K562 (cell line): ENCODE data around the gene MFSD11. TPM values are rescaled to one million over a fixed set of nuclear protein-coding genes. Genes with fewer than 3 reads are reported as not detected.

Experiments
- ATAC-seq: fragments of 200-7000 bp; cut with Tn5 transposase; 3 replicates; pipeline ENCODE4 v1.9.1; 2020; ENCODE audit warnings: moderate library complexity
- BruUV-seq: library from RNA; stranded (reverse); fragments of 400-500 nt; replicated peaks from 2 replicates; lab custom pipeline; 2021; lab: Mats Ljungman, UMichigan
- CTCF ChIA-PET: fragments of 300-600 bp; formaldehyde crosslinking; extraction: SDS; loops from one replicate; lab custom pipeline; 2021; ENCODE audit warnings: low intra/inter-chr PET ratio; lab: Yijun Ruan, JAX
- POLR2A ChIA-PET: fragments of 300-600, 350-650 bp; sonication (Branson Sonifier 250); formaldehyde crosslinking; extraction: SDS; loops from one replicate; lab custom pipeline; 2021; ENCODE audit warnings: antibody characterized with exemption, inconsistent platforms; lab: Yijun Ruan, JAX
- DNase-seq, 4 experiments: peaks; one replicate each; pipeline versions ENCODE4 v3.0.0 to v3.0.0-alpha.2; 2011 to 2018; ENCODE audit warnings: low spot score in 3 of 4, mixed read lengths in 3 of 4; ENCODE audit errors: extremely low read depth in 1 of 4
- FAIRE-seq: peaks from 2 replicates; lab custom pipeline; 2011; peaks lifted over from hg19 to GRCh38; lab: Jason Lieb, UNC
- H2AFZ ChIP-seq: 2 replicates; pipeline ENCODE4 v1.6.0; 2011; ENCODE audit warnings: low read depth, low read length, control low read depth, inconsistent platforms
- H3K27ac ChIP-seq: fragments of 200-600 bp; 3 replicates; pipeline ENCODE4 v1.8.0; 2011; ENCODE audit warnings: low read depth, mild to moderate bottlenecking, control low read depth, inconsistent platforms, low read length, moderate library complexity, mixed read lengths; ENCODE audit errors: extremely low read depth
- H3K27me3 ChIP-seq, 2 experiments: fragments of 300-600 bp in 1 of 2; 2 replicates in 1 of 2; 3 replicates in 1 of 2; pipeline versions ENCODE4 v1.6.0 to v1.8.0; 2011; ENCODE audit warnings: inconsistent platforms in 2 of 2, low read length in 2 of 2, mild to moderate bottlenecking in 1 of 2, mixed read lengths in 1 of 2, moderate library complexity in 1 of 2; ENCODE audit not compliant: control insufficient read depth in 2 of 2, insufficient read depth in 2 of 2
- H3K36me3 ChIP-seq: fragments of 300-600 bp; 3 replicates; pipeline ENCODE4 v1.8.0; 2011; ENCODE audit warnings: mild to moderate bottlenecking, low read length, inconsistent platforms; ENCODE audit not compliant: control insufficient read depth, insufficient read depth
- H3K4me1 ChIP-seq, 2 experiments: fragments of 200-600 bp in 1 of 2; replicated peaks in 1 of 2; 2 replicates in 1 of 2; 3 replicates in 1 of 2; pipeline versions ENCODE4 v1.5.1 to v1.8.0; 2011; ENCODE audit warnings: inconsistent platforms in 2 of 2, low read length in 2 of 2, mild to moderate bottlenecking in 1 of 2, mixed read lengths in 1 of 2, moderate library complexity in 1 of 2; ENCODE audit not compliant: control insufficient read depth in 2 of 2, insufficient read depth in 2 of 2
- H3K4me2 ChIP-seq: 2 replicates; pipeline ENCODE4 v1.6.1; 2011; ENCODE audit warnings: low read length, control low read depth, inconsistent platforms, mixed read lengths; ENCODE audit not compliant: insufficient read depth
- H3K4me3 ChIP-seq: fragments of 200-600 bp; sonication (generic), shearing (Covaris generic); 2 replicates; pipeline ENCODE4 v1.5.1; 2016; ENCODE audit warnings: control low read depth, inconsistent platforms
- H3K79me2 ChIP-seq: fragments of 200-600 bp; 3 replicates; pipeline ENCODE4 v1.8.0; 2011; ENCODE audit warnings: low read length, inconsistent platforms; ENCODE audit not compliant: control insufficient read depth, insufficient read depth
- H3K9ac ChIP-seq, 2 experiments: 2 replicates each; pipeline versions ENCODE4 v1.6.0 to v1.6.1; 2011; ENCODE audit warnings: low read depth in 2 of 2, low read length in 2 of 2, control low read depth in 1 of 2, inconsistent platforms in 1 of 2, mild to moderate bottlenecking in 1 of 2, mixed read lengths in 1 of 2; ENCODE audit not compliant: insufficient read depth in 1 of 2
- H3K9me1 ChIP-seq: one replicate; pipeline ENCODE4 v1.6.0; 2011; ENCODE audit warnings: inconsistent platforms, mild to moderate bottlenecking, low read length, moderate library complexity; ENCODE audit not compliant: control insufficient read depth, insufficient read depth
- H3K9me3 ChIP-seq: replicated peaks from 2 replicates; pipeline ENCODE4 v1.5.1; 2011; ENCODE audit warnings: low read depth, low read length, inconsistent platforms; ENCODE audit not compliant: control insufficient read depth, insufficient read depth
- H4K20me1 ChIP-seq: replicated peaks from 2 replicates; pipeline ENCODE4 v1.6.1; 2011; ENCODE audit warnings: low read length, inconsistent platforms, mixed read lengths; ENCODE audit not compliant: control insufficient read depth, insufficient read depth
- CBFA2T3 ChIP-seq: fragments of 450-650 bp; IDR thresholded peaks from 2 replicates; pipeline ENCODE4 v1.6.1; 2017
- CBX3 ChIP-seq, 2 experiments: IDR thresholded peaks; 1 replicate in 1 of 2; 2 replicates in 1 of 2; pipeline ENCODE4 v1.6.1; 2012; ENCODE audit warnings: inconsistent platforms in 2 of 2, low read length in 2 of 2, borderline replicate concordance in 1 of 2, control low read depth in 1 of 2
- FOXJ3 ChIP-seq: sonication (generic); formaldehyde crosslinking; IDR thresholded peaks from 2 replicates; pipeline ENCODE4 v1.4.0; 2020; ENCODE audit warnings: mild to moderate bottlenecking, missing genetic modification reagents
- MYC ChIP-seq, 2 experiments: fragments of 250-450 bp in 1 of 2; sonication (Bioruptor Pico) in 1 of 2; IDR thresholded peaks; 2 replicates each; pipeline versions ENCODE4 v1.5.1 to v1.6.1; 2012 to 2021; ENCODE audit warnings: low read depth in 2 of 2, borderline replicate concordance in 1 of 2, improper control_type of control experiment in 1 of 2, low read length in 1 of 2, mild to moderate bottlenecking in 1 of 2, moderate library complexity in 1 of 2
- PURB ChIP-seq: sonication (generic); formaldehyde crosslinking; IDR thresholded peaks from 2 replicates; pipeline ENCODE4 v1.9.0; 2021; ENCODE audit warnings: low read depth, mild to moderate bottlenecking, missing genetic modification reagents
- RUNX1 ChIP-seq: sonication (generic); IDR thresholded peaks from 2 replicates; pipeline ENCODE4 v1.6.1; 2016; ENCODE audit warnings: antibody characterized with exemption, low read depth
- SMAD4 ChIP-seq: fragments of 250-450 bp; sonication (Bioruptor Pico); conservative IDR thresholded peaks from 2 replicates; pipeline ENCODE4 v1.8.0; 2021; ENCODE audit warnings: inconsistent platforms, mild to moderate bottlenecking, moderate library complexity
- TRIM28 ChIP-seq: fragments of 450-650 bp; IDR thresholded peaks from 2 replicates; pipeline ENCODE4 v1.6.1; 2017
- ZNF445 ChIP-seq: fragments of 250-450 bp; sonication (Bioruptor Pico); IDR thresholded peaks from 2 replicates; pipeline ENCODE4 v1.4.0; 2020; ENCODE audit warnings: low read depth, mild to moderate bottlenecking, moderate library complexity
- WGBS: fragments of 100-300 bp; shearing (Covaris generic); methylation state at CpG from one replicate; pipeline ENCODE4 v1.1.6; 2016; ENCODE audit warnings: low coverage, mixed read lengths; ENCODE audit not compliant: insufficient coverage; ENCODE audit errors: missing lambda C conversion rate; 5-methylcytosine and 5-hydroxymethylcytosine counted together
- in situ Hi-C: fragments of 300-500 bp; cut with MboI; formaldehyde crosslinking; loops from 4 replicates; pipeline ENCODE4 v1.15.0; 2018; ENCODE audit warnings: inconsistent platforms, mixed read lengths
- intact Hi-C: fragments of 100-400 bp; cut with micrococcal nuclease; formaldehyde crosslinking; loops from 2 replicates; pipeline ENCODE4 v1.14.2; 2022
- polyA plus RNA-seq, 8 experiments: library from polyadenylated mRNA; depleted of rRNA in 4 of 8; stranded (reverse) in 5 of 8; unstranded in 3 of 8; fragments of >200 nt; fragmentation: Nextera tagmentation in 2 of 8; fragmentation: Illumina TruSeq in 1 of 8; extraction: Ambion mirVana in 2 of 8; extraction: Trizol in 1 of 8; gene quantifications; 2 replicates each; pipeline versions ENCODE4 v1.2.1 to v1.2.3, GENCODE V29; 2011 to 2014; ENCODE audit warnings: inconsistent platforms in 1 of 8, missing spikeins in 1 of 8
- total RNA-seq, 7 experiments: library from RNA; depleted of rRNA in 6 of 7; stranded (reverse); fragments of >200 nt in 6 of 7; fragmentation: Illumina TruSeq in 2 of 7; extraction: Trizol in 2 of 7; gene quantifications; 2 replicates each; pipeline versions ENCODE4 v1.2.1 to v1.2.3, GENCODE V29; 2011 to 2021; ENCODE audit warnings: low replicate concordance in 1 of 7
- TF ChIP-seq, protein P1 (sequence below): IDR thresholded peaks from 3 replicates; pipeline ENCODE4 v1.6.1; 2011; ENCODE audit warnings: borderline replicate concordance, mild to moderate bottlenecking; ENCODE audit not compliant: insufficient read length, insufficient read depth

MFSD11 gene
- total and polyA plus RNA-seq, 9 of the 15 experiments (the other 6 are each of a cell fraction or from before 2014, with no cell fraction given): 14.4 to 24.5 (median 19.9) TPM

DNA sequence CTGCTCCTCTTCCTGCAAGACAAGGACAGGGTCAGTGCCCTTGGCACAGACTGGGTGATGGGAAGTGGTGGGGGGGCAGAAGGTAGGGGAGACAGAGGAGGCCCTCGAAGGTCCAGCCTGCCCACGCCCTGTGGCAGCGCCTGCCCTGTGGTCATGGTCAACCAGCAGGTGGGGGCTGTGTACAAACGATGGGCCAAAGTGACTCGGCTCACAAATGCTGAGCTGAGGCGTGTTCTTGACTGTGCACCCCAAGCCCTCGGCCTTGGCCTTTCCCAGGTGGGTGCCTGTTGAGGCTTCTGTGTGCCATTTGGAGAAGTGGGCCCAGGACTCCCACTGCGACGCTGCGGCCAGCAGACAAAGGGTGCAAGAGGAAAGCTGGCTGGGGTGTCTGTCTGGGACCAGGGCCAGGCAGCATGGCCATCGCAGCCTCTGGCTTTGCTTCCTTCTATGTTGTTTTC is 49.7 kb upstream of the MFSD11 start:
- Histone ChIP-seq H3K9ac (peak overlapping the region in 1 of 2 experiments; percentile 36; a peak in 1 of 4 replicates), H3K4me2 (no peak overlapping the region), H3K79me2 (no peaks in the 10 kb centered on the region), H3K9me3 (no peaks in the 10 kb centered on the region), H3K4me3 (no peak overlapping the region)
- FAIRE-seq: no peak
- intact Hi-C loops: no loop called here
- BruUV-seq: no TSS peak
- TF ChIP-seq CBX3 (IDR thresholded peaks at IDR 0.05; ENCODE audit: borderline replicate concordance in 1 of 2, low read length in 2 of 2) (no peak), ZNF445 (CRISPR knock-in tag) (no peak), CBFA2T3 (no peak), PURB (no peak), FOXJ3 (CRISPR knock-in tag) (no peak), TRIM28 (no peak), SMAD4 (CRISPR knock-in tag) (no peak), MYC (IDR thresholded peaks at IDR 0.05; ENCODE audit: low read depth, low read length) (no peak), MYC (CRISPR knock-in tag; IDR thresholded peaks at IDR 0.05; ENCODE audit: borderline replicate concordance, low read depth) (no peak), RUNX1 (no peak)
- TF ChIP-seq, protein P1, sequence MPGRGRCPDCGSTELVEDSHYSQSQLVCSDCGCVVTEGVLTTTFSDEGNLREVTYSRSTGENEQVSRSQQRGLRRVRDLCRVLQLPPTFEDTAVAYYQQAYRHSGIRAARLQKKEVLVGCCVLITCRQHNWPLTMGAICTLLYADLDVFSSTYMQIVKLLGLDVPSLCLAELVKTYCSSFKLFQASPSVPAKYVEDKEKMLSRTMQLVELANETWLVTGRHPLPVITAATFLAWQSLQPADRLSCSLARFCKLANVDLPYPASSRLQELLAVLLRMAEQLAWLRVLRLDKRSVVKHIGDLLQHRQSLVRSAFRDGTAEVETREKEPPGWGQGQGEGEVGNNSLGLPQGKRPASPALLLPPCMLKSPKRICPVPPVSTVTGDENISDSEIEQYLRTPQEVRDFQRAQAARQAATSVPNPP: no peak
- TF ChIP-seq, all 486 proteins: peak for 0
- Histone ChIP-seq H3K9me1 (no peaks in the 10 kb centered on the region), H4K20me1 (no peaks in the 10 kb centered on the region; the same call in 1 of the 2 replicates), H3K27me3 (no peaks in the 10 kb centered on the region), H3K27ac (no peak overlapping the region), H2AFZ (no peak overlapping the region), H3K4me1 (peaks cover 8 to 45% of the 10 kb centered on the region in 2 experiments; a peak in 3 of 5 replicates), H3K36me3 (no peaks in the 10 kb centered on the region)
- ATAC-seq (0 out of 3 replicates have a peak, but pooled peaks have one; percentile 12), DNase-seq (no peak)
- CTCF ChIA-PET: interaction anchor here (0.6 kb wide), 1 partner anchor 38 kb away, joined by 3 read pairs; the partner anchor contains the start of gene JMJD6
- WGBS: 75% methylated on average over 5 of the region's 11 CpGs
- in situ Hi-C loops: no loop called here
- POLR2A ChIA-PET: no interaction called here
